HL-60 (cell line): ENCODE results near the gene SPEF1.

ENCODE experiments used
- DNase-seq, 2 experiments: peaks; one replicate each; pipeline ENCODE4 v3.0.0-alpha.2; 2010 to 2020; ENCODE audit warnings: low read depth in 1 of 2, low spot score in 1 of 2
- H3K27ac ChIP-seq: fragments of 250-450 bp; sonication (Bioruptor Pico); replicated peaks from 2 replicates; pipeline ENCODE4 v1.5.1; 2020; ENCODE audit warnings: mild to moderate bottlenecking, moderate library complexity
- H3K27me3 ChIP-seq: fragments of 250-450 bp; sonication (Bioruptor Pico); 2 replicates; pipeline ENCODE4 v1.5.1; 2021; ENCODE audit warnings: mild to moderate bottlenecking, moderate library complexity; ENCODE audit not compliant: insufficient read depth, poor library complexity, severe bottlenecking
- H3K4me3 ChIP-seq: replicated peaks from 2 replicates; pipeline ENCODE4 v1.5.1; 2011; ENCODE audit warnings: mild to moderate bottlenecking, control low read depth, low read length; ENCODE audit not compliant: insufficient read depth
- CTCF ChIP-seq: IDR thresholded peaks from one replicate; pipeline ENCODE4 v1.5.1; 2011; ENCODE audit warnings: low read length, control low read depth, inconsistent platforms; ENCODE audit not compliant: insufficient read depth
- GABPA ChIP-seq: IDR thresholded peaks from 2 replicates; pipeline ENCODE4 v1.6.1; 2012; ENCODE audit warnings: low read depth
- POLR2AphosphoS5 ChIP-seq: IDR thresholded peaks from 2 replicates; pipeline ENCODE4 v1.6.1; 2012; ENCODE audit warnings: low read depth
- REST ChIP-seq: IDR thresholded peaks from 2 replicates; pipeline ENCODE4 v1.6.1; 2012; ENCODE audit warnings: low read depth; ENCODE audit not compliant: insufficient replicate concordance
- SPI1 ChIP-seq: IDR thresholded peaks from 2 replicates; pipeline ENCODE4 v1.6.1; 2012; ENCODE audit warnings: low read depth, mild to moderate bottlenecking, borderline replicate concordance

Gene SPEF1

GRCh38 chr20:3788685-3789155, 7.5 kb upstream of the SPEF1 start:
- Histone ChIP-seq H3K27me3 (no peaks in the 10 kb centered on the region), H3K4me3 (no peak overlapping the region), H3K27ac (no peak overlapping the region)
- no peak for TF ChIP-seq GABPA
- no peak for TF ChIP-seq SPI1
- no peak for TF ChIP-seq CTCF
- TF ChIP-seq POLR2AphosphoS5: no peak
- DNase-seq: no peak

GRCh38 chr20:3787324-3788014, 6.2 kb upstream of the SPEF1 start:
- peak overlapping the region; percentile 34 for H3K4me3 ChIP-seq
- no peak overlapping the region for H3K27ac ChIP-seq
- no peak for DNase-seq
- TF ChIP-seq REST (peak; percentile 82), SPI1 (no peak)
- no peaks in the 10 kb centered on the region for H3K27me3 ChIP-seq

DNA sequence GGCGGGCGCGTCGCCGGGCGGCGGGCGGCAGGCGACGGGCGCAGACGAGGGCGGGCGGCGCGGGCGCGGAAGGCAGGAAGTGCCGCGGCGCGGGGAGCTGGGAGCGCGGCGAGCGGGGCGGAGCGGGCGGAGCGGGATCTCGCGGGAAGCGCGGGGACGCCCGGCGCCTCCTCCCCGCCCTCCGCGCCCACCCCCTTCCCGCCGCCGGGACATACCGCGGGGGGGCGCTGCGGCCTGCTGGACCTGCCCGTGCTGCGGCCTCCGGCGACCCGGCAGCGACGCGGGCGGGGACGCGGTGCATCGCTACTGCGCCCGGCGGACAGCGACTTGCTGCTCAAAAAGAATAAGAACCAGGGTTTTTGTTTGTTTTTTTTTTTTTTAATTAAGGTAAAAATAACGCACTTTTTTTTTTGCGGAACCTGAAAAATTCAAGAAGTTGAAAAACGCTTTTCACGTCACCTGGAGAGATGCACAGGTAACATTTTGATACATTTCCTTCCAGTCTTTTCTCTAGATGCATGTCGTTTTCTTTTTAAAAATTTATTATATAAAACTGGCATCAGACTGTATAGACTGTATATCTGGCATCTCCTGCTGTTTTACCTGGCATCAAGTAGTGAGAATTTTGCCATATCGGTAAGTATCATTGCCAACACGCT, 5.5 kb upstream of the SPEF1 start, which contains the start of gene CENPB:
CENPB (minus strand) TSS at position 76 of the 659 bp plus-strand sequence. CDS start 257 bp downstream, outside the sequence.
- H3K27ac ChIP-seq: no peak within 1 kb of the TSS; the same call in 1 of the 2 replicates
- no peaks in the 10 kb centered on the region for H3K27me3 ChIP-seq
- H3K4me3 ChIP-seq: peak within 1 kb of the TSS; percentile 46
- DNase-seq: peak; percentile 79 to 83
- TF ChIP-seq SPI1 (no peak), CTCF (peak; percentile 22), REST (peak; percentile 88)

GRCh38 chr20:3786126-3786484, 4.9 kb upstream of the SPEF1 start:
- no peaks in the 10 kb centered on the region for H3K27me3 ChIP-seq
- DNase-seq: no peak
- H3K27ac ChIP-seq: no peak overlapping the region; the same call in 1 of the 2 replicates
- H3K4me3 ChIP-seq: peak overlapping the region; percentile 46
- TF ChIP-seq POLR2AphosphoS5: no peak
- TF ChIP-seq GABPA: no peak
- TF ChIP-seq REST: no peak
- TF ChIP-seq CTCF: no peak
- TF ChIP-seq SPI1: no peak
